NCI-H748 (cell line): ENCODE data around the gene NT5C3A.

Experiments used
- DNase-seq: peaks from one replicate; lab custom pipeline; 2025; ENCODE audit not compliant: unreplicated experiment; lab: John Stamatoyannopoulos, UW

Gene NT5C3A

DNA sequence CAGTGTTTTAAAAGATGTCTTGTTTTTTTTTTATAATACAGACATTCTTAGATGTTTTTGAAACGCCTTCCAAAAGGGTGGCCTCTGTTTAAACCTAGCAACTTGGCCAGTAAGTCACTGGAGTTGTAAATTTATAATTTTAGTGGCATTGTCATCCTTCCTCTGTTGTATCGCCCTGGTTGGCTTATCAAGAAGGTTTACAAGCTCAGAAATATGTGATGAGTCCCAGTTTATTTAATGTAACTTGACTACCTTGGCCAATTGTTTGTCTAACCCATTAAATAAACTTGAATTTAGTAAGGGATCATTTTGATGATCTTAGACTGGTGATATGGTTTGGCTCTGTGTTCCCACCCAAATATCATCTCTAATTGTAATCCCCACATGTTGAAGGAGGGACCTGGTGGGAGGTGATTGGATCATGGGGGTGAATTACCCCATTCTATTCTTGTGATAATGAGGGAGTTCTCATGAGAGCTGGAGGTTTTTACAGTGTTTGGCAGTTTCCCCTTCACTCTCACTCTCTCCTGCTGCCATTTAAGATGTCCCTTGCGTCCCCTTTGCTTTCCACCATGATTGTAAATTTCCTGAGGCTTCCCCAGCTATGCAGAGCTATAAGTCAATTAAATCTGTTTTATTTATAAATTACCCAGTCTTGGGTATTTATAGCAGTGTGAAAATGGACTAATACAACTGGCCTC is 13.4 kb upstream of the NT5C3A start:
- DNase-seq, result no peak

GRCh38 chr7:33073243-33073642 is 10.7 kb upstream of the NT5C3A start:
- no peak for DNase-seq

GRCh38 chr7:33072471-33072870 is 9.9 kb upstream of the NT5C3A start:
- DNase-seq, result no peak

GRCh38 chr7:33070831-33071230 is 8.3 kb upstream of the NT5C3A start:
- no peak for DNase-seq

DNA sequence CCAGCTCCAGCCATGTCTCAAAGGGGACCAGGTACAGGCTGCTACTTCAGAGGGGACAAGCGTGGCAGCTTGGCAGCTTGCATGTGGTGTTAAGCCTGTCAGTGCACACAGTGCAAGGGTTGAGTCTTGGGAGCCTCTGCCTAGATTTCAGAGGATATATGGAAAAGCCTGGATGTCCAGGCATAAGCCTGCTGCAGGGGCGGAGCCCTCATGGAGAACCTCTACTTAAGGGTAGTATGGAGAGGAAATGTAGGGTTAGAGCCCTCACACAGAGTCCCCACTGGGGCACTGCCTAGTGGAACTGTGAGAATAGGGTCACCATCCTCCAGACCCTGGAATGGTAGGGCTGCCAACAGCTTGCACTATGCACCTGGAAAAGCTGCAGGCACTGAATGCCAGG is 7.7 kb upstream of the NT5C3A start:
- no peak for DNase-seq

GRCh38 chr7:33067921-33068320 is 5.3 kb upstream of the NT5C3A start:
- DNase-seq, result no peak

DNA sequence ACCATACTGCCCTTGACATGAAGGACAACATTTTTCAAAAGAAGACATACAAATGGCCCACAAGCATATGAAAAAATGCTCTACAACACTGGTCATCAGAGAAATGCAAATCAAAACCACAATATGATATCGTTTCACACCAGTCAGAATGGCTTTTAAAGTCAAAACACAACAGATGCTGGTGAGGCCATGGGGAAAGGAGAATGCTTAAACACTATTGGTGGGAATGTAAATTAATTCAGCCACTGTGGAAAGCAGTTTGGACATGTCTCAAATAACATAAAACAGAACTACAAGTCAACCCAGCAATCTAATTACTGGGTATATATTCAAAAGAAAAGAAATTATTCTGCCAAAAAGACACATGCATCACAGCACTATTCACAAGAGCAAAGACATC is 4.2 kb upstream of the NT5C3A start:
- peak; percentile 17 for DNase-seq

DNA sequence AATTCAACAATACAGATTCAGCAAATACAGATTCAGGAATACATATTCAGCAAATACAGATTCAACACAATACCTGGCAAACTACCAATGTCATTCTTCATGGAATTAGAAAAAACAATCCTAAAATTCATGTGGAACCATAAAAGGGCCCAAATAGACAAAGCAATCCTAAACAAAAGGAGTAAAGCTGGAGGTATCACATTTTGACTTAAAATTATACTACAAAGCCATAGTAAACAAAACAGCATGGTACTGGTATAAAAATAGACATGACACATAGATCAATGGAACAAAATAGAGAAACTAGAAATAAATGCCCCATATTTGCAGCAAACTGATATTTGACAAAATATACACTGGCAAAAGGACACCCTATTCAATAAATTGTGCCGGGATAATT is 3.4 kb upstream of the NT5C3A start:
- no peak for DNase-seq

- DNase-seq, result peak; percentile 97
Observed at GRCh38 chr7:33062782-33063443, 337 bp upstream of the NT5C3A start.

GRCh38 chr7:33061282-33061937 is 1.2 kb downstream of the NT5C3A start:
- peak; percentile 24 for DNase-seq

DNA sequence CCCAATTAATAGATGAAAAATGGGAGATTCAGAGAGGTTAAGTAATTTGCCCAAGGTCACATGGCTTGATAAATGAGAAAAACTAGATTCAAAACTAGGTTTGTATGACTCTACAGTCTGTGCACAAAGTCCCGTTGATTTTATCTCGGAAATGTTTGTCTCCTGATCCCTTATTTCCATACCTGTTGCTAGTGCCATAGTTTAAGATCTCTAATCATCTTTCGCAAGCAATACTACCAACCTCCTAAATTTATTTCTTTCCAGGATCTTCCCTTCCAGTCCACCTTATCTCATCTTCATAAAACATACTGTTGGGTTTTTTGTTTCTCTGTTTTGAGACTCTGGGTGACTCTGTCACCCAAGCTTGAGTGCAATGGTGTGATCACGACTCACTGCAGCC is 2.9 kb downstream of the NT5C3A start:
- no peak for DNase-seq

- DNase-seq, result no peak
Observed at GRCh38 chr7:33055158-33055557, 7.4 kb downstream of the NT5C3A start.

DNA sequence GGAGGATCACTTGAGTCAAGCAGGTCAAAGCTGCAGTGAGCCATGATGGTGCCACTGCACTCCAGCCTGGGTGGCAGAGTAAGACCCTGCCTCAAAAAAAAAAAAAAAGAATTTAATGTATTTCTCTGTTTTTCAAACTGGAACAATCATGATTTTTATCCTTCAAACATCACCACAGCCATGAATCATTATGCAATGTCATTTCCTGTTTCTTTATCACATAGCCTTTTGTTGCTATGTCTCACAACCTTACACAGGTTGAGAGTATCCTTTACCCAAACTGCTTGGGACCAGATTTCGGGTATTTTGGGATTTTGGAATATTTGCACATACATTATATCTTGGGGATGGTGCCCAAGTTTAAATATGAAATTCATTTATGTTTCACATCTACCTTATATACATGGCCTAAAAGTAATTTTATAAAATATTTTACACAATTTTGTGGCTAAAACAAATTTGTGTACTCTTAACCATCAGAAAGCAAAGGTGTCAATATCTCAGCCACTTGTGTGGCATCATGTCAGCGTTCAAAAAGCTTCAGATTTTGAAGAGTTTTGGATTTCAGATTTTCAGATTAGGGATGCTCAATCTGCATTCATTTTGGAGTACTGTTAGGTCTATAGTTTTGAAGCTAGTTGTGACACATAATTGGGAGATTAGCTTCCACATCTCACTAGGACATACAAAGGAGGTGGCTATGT is 8.2 kb downstream of the NT5C3A start:
- DNase-seq, result no peak

- DNase-seq, result no peak
Observed at GRCh38 chr7:33053721-33054120, 8.9 kb downstream of the NT5C3A start.

DNA sequence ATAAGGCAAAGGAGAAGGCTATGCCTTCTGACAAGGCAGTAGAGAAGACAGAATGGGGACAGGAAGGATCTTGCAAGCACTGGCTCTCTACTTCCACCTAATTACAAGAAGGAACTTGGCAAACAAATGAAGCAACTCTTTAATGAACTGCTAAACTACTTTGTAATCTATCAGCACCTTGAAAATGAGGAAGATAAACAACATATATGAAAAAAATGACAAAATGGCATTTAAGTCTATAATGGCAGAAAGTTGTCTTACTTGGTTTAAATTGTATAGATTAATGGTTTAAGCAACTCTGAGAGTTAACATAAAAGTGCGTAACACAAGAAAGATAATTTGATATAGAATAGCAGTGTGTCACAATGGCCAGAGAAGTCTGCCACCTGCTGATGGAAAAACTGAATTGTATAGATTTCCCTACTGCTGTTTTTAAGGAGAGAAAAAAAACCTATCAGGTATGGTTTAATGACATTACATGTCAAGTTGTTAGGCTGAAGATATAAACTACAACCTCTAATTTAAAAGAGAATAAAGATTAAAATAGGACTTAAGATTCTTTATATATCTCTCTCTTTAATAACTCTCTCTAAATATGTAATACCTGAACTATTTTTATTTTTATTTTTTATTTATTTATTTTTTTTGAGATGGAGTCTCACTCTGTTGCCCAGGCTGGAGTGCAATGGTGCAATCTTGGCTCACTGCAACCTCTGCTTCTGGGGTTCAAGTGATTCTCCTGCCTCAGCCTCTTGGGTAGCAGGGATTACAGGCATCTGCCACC is 11.8 kb downstream of the NT5C3A start:
- peak; percentile 52 for DNase-seq

DNA sequence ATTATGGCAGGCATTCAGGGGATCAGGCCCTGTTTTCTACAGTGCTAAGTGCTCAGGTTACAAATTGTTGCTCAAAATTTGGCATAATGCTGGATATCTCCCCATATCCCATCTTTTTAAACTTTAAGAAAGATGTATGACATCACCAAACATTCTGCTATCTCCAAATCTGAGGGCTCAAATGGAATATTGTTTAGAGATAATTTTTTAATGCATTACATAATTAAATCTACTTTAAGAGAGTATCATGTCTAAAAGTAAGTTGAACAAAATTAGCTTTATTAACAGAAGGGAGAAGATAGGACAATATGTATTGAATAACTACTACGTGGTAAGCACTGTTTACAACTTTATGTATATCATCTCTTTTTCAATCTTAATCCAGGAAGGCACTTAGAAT is 13.9 kb downstream of the NT5C3A start:
- no peak for DNase-seq

- DNase-seq, result no peak
Observed at GRCh38 chr7:33048257-33048656, 14.3 kb downstream of the NT5C3A start.

DNA sequence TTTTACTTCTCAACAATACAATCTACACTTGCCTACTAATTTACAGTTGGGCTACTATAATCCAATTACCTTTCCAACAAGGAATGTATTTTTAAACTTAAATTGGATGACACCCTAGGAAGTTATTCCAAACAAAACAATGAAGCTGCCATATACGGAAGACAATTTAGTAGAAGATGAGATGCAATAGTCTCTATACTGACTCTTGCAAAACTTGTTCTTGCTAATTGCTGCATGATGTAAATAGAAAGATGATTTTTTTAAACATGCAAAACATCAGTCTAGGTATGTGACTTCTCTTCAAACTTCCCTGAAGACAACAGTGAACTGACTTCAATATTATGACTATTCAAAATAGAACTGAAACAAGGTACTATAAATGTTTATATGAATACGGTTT is 17.6 kb downstream of the NT5C3A start:
- DNase-seq, result no peak

DNA sequence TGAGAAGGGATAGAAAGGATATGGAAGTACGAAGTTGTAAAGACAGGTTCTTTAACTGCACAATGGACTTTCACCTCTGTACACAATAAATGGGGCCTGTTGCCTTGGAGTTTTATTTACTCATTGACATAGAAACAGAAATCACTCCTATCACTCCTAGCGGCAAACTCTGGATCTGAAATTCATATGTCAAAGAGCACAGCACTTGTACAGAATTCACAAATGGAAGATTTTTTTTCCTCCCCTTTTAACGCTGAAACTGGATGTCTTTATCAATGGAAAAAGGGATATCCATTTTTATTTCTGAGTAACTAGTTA is 18.2 kb downstream of the NT5C3A start:
- peak; percentile 11 for DNase-seq

DNA sequence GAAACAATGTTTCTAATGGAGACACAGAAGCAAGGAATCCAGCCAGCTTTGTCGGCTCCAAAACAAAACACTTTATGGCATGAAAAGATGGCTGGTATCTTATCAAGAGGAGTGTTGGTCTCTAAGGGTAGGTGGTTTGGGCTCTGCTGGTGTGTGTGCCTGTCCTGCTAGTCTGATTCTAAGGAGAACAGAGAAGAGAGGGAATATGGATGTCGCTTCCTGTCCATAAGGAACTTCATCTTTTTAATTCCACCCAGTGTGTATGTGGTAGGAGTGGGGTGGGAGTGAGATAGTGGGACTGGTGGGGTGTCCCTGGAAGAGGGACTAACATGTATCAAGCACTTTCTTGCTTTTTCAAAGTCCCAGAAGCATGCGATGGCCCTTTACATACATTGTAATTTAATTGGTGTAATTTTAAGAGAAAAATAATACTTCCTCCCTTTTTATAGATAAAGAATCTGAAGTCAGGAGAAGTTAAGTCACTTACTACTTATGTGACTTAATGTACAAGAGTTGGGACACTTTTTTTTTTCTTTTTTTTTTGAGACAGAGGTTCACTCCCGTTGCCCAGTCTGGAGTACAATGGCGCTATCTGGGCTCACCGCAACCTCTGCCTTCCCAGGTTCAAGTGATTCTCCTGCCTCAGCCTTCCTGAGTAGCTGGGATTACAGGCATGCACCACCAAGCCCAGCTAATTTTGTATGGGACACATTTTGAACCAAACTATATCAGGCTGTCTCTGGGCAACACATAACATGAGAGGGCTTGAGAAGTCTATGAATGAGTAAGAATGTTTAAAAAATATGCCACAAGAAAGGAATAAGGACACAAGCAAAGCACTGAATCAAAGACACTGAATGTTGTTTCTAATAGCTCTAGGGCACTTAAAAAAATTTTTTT is 18.8 kb downstream of the NT5C3A start:
- DNase-seq, result no peak
